ENCODE results near the gene OR51B2. TPM values are rescaled to one million over a fixed set of nuclear protein-coding genes. Genes with fewer than 3 reads are reported as not detected.
"Not testable (repeated sequence)": the region's sequence is repeated elsewhere in the genome, so short reads cannot be mapped to it uniquely, and the experiment has no call there.

Gene OR51B2
- total RNA-seq, 1 donor from 2014 or later, result not detected

- Mint-ChIP-seq H3K4me3 (ENCODE audit: unreplicated experiment) (no peak overlapping the region), H3K9me3 (ENCODE audit: unreplicated experiment) (no peaks in the 10 kb centered on the region), H3K27me3 (ENCODE audit: unreplicated experiment) (peaks cover 29% of the 10 kb centered on the region), H3K27ac (ENCODE audit: unreplicated experiment) (no peak overlapping the region), H3K36me3 (ENCODE audit: unreplicated experiment) (no peaks in the 10 kb centered on the region), H3K4me1 (ENCODE audit: unreplicated experiment) (no peaks in the 10 kb centered on the region)
- DNase-seq (ENCODE audit: extremely low spot score, unreplicated experiment), result no peak
- TF ChIP-seq CTCF (IDR thresholded peaks at IDR 0.05), result no peak
These were observed 25.5 kb upstream of the OR51B2 start for GRCh38 chr11:5349550-5349949.

GRCh38 chr11:5348551-5349194 is 24.6 kb upstream of the OR51B2 start:
- TF ChIP-seq CTCF (IDR thresholded peaks at IDR 0.05), result no peak
- Mint-ChIP-seq H3K9me3 (ENCODE audit: unreplicated experiment) (no peaks in the 10 kb centered on the region), H3K27ac (ENCODE audit: unreplicated experiment) (no peak overlapping the region), H3K4me3 (ENCODE audit: unreplicated experiment) (no peak overlapping the region), H3K36me3 (ENCODE audit: unreplicated experiment) (no peaks in the 10 kb centered on the region), H3K4me1 (ENCODE audit: unreplicated experiment) (no peaks in the 10 kb centered on the region), H3K27me3 (ENCODE audit: unreplicated experiment) (peaks cover 29% of the 10 kb centered on the region)
- DNase-seq (ENCODE audit: extremely low spot score, unreplicated experiment), result no peak

GRCh38 chr11:5345831-5346230 is 21.7 kb upstream of the OR51B2 start:
- TF ChIP-seq CTCF (IDR thresholded peaks at IDR 0.05), result no peak
- Mint-ChIP-seq H3K4me3 (ENCODE audit: unreplicated experiment) (no peak overlapping the region), H3K27ac (ENCODE audit: unreplicated experiment) (no peak overlapping the region), H3K36me3 (ENCODE audit: unreplicated experiment) (no peaks in the 10 kb centered on the region), H3K27me3 (ENCODE audit: unreplicated experiment) (peaks cover 39% of the 10 kb centered on the region), H3K4me1 (ENCODE audit: unreplicated experiment) (no peaks in the 10 kb centered on the region), H3K9me3 (ENCODE audit: unreplicated experiment) (no peaks in the 10 kb centered on the region)
- no peak for DNase-seq (ENCODE audit: extremely low spot score, unreplicated experiment)

GRCh38 chr11:5343474-5344335 is 19.6 kb upstream of the OR51B2 start, which contains the start of gene OR51B5:
TSS of gene OR51B5 (minus strand) at chr11:5343524. CDS start at chr11:5343524, 0 bp downstream.
- no peaks in the 10 kb centered on the region for H3K4me1 Mint-ChIP-seq (ENCODE audit: unreplicated experiment)
- H3K36me3 Mint-ChIP-seq (ENCODE audit: unreplicated experiment), result no peaks in the 10 kb centered on the region
- H3K27me3 Mint-ChIP-seq (ENCODE audit: unreplicated experiment), result peaks cover 34% of the 10 kb centered on the region
- TF ChIP-seq CTCF (IDR thresholded peaks at IDR 0.05), result no peak
- H3K27ac Mint-ChIP-seq (ENCODE audit: unreplicated experiment), result no peak within 1 kb of the TSS
- no peaks in the 10 kb centered on the region for H3K9me3 Mint-ChIP-seq (ENCODE audit: unreplicated experiment)
- H3K4me3 Mint-ChIP-seq (ENCODE audit: unreplicated experiment), result no peak within 1 kb of the TSS
- DNase-seq (ENCODE audit: extremely low spot score, unreplicated experiment), result no peak

GRCh38 chr11:5339771-5340322 is 15.8 kb upstream of the OR51B2 start:
- no peak for TF ChIP-seq CTCF (IDR thresholded peaks at IDR 0.05)
- no peak for DNase-seq (ENCODE audit: extremely low spot score, unreplicated experiment)
- Mint-ChIP-seq H3K36me3 (ENCODE audit: unreplicated experiment) (no peaks in the 10 kb centered on the region), H3K4me3 (ENCODE audit: unreplicated experiment) (no peak overlapping the region), H3K9me3 (ENCODE audit: unreplicated experiment) (no peaks in the 10 kb centered on the region), H3K27me3 (ENCODE audit: unreplicated experiment) (peaks cover 14% of the 10 kb centered on the region), H3K27ac (ENCODE audit: unreplicated experiment) (no peak overlapping the region), H3K4me1 (ENCODE audit: unreplicated experiment) (no peaks in the 10 kb centered on the region)

- not testable (repeated sequence) for H3K27ac Mint-ChIP-seq (ENCODE audit: unreplicated experiment); H3K36me3 Mint-ChIP-seq (ENCODE audit: unreplicated experiment); H3K4me3 Mint-ChIP-seq (ENCODE audit: unreplicated experiment); DNase-seq (ENCODE audit: extremely low spot score, unreplicated experiment); H3K9me3 Mint-ChIP-seq (ENCODE audit: unreplicated experiment); H3K4me1 Mint-ChIP-seq (ENCODE audit: unreplicated experiment)
- H3K27me3 Mint-ChIP-seq (ENCODE audit: unreplicated experiment), result peaks cover 17% of the 10 kb centered on the region
These were observed 13.2 kb upstream of the OR51B2 start for GRCh38 chr11:5337253-5337652.
